ENCODE results near the gene TMEM89.

- TF ChIP-seq YY1 (IDR thresholded peaks at IDR 0.05; ENCODE audit: insufficient read depth, insufficient read length) (no peak), SUZ12 (IDR thresholded peaks at IDR 0.05; ENCODE audit: extremely low read depth, insufficient read depth, insufficient read length) (no peak)
Observed at GRCh38 chr3:48594417-48595049, 27.0 kb downstream of the TMEM89 start.

All from NT2/D1 (cell line).